HL-60 (cell line): ENCODE results near the gene QRICH1.

Experiments
- CTCF ChIP-seq: IDR thresholded peaks from one replicate; pipeline ENCODE4 v1.5.1; 2011; ENCODE audit warnings: low read length, control low read depth, inconsistent platforms; ENCODE audit not compliant: insufficient read depth
- GABPA ChIP-seq: IDR thresholded peaks from 2 replicates; pipeline ENCODE4 v1.6.1; 2012; ENCODE audit warnings: low read depth
- POLR2AphosphoS5 ChIP-seq: IDR thresholded peaks from 2 replicates; pipeline ENCODE4 v1.6.1; 2012; ENCODE audit warnings: low read depth
- REST ChIP-seq: IDR thresholded peaks from 2 replicates; pipeline ENCODE4 v1.6.1; 2012; ENCODE audit warnings: low read depth; ENCODE audit not compliant: insufficient replicate concordance
- SPI1 ChIP-seq: IDR thresholded peaks from 2 replicates; pipeline ENCODE4 v1.6.1; 2012; ENCODE audit warnings: low read depth, mild to moderate bottlenecking, borderline replicate concordance

DNA sequence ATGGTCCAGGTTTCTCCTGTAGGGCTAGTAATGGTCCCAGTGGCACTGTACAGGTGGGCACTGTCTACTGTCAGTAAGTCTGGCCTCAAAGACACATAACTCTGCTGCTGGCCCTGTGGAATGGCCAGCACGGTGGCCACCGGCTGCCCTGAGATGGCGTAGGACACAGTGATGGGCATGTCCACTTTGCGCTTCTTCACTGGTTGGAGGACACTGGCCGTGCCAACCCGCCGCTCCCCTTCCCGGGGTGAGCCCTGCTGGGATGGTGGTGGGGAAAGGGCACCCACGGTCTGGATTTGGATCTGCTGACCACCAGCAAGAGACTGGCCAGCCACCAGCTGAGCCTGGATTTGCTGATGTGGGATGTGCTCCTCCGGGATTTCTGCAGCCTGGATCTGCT, 36.6 kb downstream of the QRICH1 start:
- TF ChIP-seq CTCF (no peak), POLR2AphosphoS5 (no peak), SPI1 (no peak), GABPA (no peak), REST (no peak)
